HG02943 (cell line): ENCODE data around the gene RFC1.
"Not testable (repeated sequence)": the region's sequence is repeated elsewhere in the genome, so short reads cannot be mapped to it uniquely, and the experiment has no call there.

Source experiments
- ATAC-seq: cut with Tn5 transposase; IDR thresholded peaks from one replicate; pipeline ENCODE4 v1.9.1; 2021; ENCODE audit warnings: mild to moderate bottlenecking, low read depth, moderate library complexity; ENCODE audit not compliant: unreplicated experiment

The RFC1 gene

GRCh38 chr4:39365830-39366771, at the start of gene RFC1:
RFC1 (minus strand) TSS chr4:39366362; CDS start chr4:39366241, 121 bp downstream.
- ATAC-seq: peak; percentile 74

GRCh38 chr4:39415678-39416283, 49.6 kb upstream of the RFC1 start:
- no peak for ATAC-seq

GRCh38 chr4:39411561-39411960, 45.4 kb upstream of the RFC1 start:
- ATAC-seq: not testable (repeated sequence)

- ATAC-seq: no peak
These were observed 44.3 kb upstream of the RFC1 start for GRCh38 chr4:39410415-39410814.

- ATAC-seq: no peak
These were observed 41.4 kb upstream of the RFC1 start for GRCh38 chr4:39407584-39407885.

- no peak for ATAC-seq
These were observed 40.8 kb upstream of the RFC1 start, which contains the start of gene KLB for GRCh38 chr4:39406763-39407583. KLB (plus strand) TSS chr4:39406930; CDS start chr4:39406950, 20 bp downstream.

GRCh38 chr4:39401640-39402039, 35.5 kb upstream of the RFC1 start:
- ATAC-seq: not testable (repeated sequence)

- no peak for ATAC-seq
These were observed 28.5 kb upstream of the RFC1 start for GRCh38 chr4:39394706-39395105.

- no peak for ATAC-seq
These were observed 24.4 kb upstream of the RFC1 start for GRCh38 chr4:39390603-39391002.

GRCh38 chr4:39384563-39384962, 18.4 kb upstream of the RFC1 start:
- no peak for ATAC-seq

- ATAC-seq: no peak
These were observed 17.5 kb upstream of the RFC1 start for GRCh38 chr4:39383690-39384089.

GRCh38 chr4:39375478-39375877, 9.3 kb upstream of the RFC1 start:
- ATAC-seq: no peak

- ATAC-seq: not testable (repeated sequence)
These were observed 5.0 kb upstream of the RFC1 start for GRCh38 chr4:39371209-39371608.

- ATAC-seq: no peak
These were observed 3.1 kb upstream of the RFC1 start for GRCh38 chr4:39369301-39369700.

GRCh38 chr4:39367166-39367565, 1.0 kb upstream of the RFC1 start:
- no peak for ATAC-seq

- no peak for ATAC-seq
These were observed 802 bp downstream of the RFC1 start for GRCh38 chr4:39365360-39365759.

- ATAC-seq: no peak
These were observed 2.3 kb downstream of the RFC1 start for GRCh38 chr4:39363773-39364393.

- ATAC-seq: no peak
These were observed 3.3 kb downstream of the RFC1 start for GRCh38 chr4:39362827-39363226.

- not testable (repeated sequence) for ATAC-seq
These were observed 5.6 kb downstream of the RFC1 start for GRCh38 chr4:39360611-39361010.

GRCh38 chr4:39357002-39357401, 9.2 kb downstream of the RFC1 start:
- ATAC-seq: no peak

- ATAC-seq: no peak
These were observed 12.0 kb downstream of the RFC1 start for GRCh38 chr4:39354254-39354552.
